Natural killer cell (primary cell): ENCODE results near the gene ZC3H18. TPM values are rescaled to one million over a fixed set of nuclear protein-coding genes. Genes with fewer than 3 reads are reported as not detected.
A peak's percentile ranks its signal among the peaks of the same experiment; 100 is the strongest.

Experiments used
- ATAC-seq, 3 donors: fragments of 150-1000 bp in 2 of 3; fragments of 200-7000 bp in 1 of 3; cut with Tn5 transposase; 1 replicate in 1 of 3; 2 replicates in 2 of 3; pipeline ENCODE4 v1.10.0; 2021; ENCODE audit warnings: mild to moderate bottlenecking in 2 of 3, moderate library complexity in 2 of 3
- DNase-seq, 2 donors: peaks; one replicate each; pipeline versions ENCODE4 v3.0.0 to v3.0.0-alpha.2; 2013 to 2021; ENCODE audit warnings: mixed read lengths in 1 of 2
- H3K27ac ChIP-seq: one replicate; pipeline ENCODE4 v1.5.1; 2013; ENCODE audit warnings: mild to moderate bottlenecking, low read length
- H3K27me3 ChIP-seq: one replicate; pipeline ENCODE4 v1.6.1; 2013; ENCODE audit warnings: low read length; ENCODE audit not compliant: control insufficient read depth, insufficient read depth
- H3K36me3 ChIP-seq: one replicate; pipeline ENCODE4 v1.6.1; 2013; ENCODE audit warnings: low read length; ENCODE audit not compliant: control insufficient read depth, insufficient read depth
- H3K4me1 ChIP-seq: one replicate; pipeline ENCODE4 v1.6.1; 2013; ENCODE audit warnings: low read length; ENCODE audit not compliant: control insufficient read depth, insufficient read depth
- H3K4me3 ChIP-seq: one replicate; pipeline ENCODE4 v1.5.1; 2013; ENCODE audit warnings: low read length
- H3K9me3 ChIP-seq: one replicate; pipeline ENCODE4 v1.6.1; 2013; ENCODE audit warnings: low read length; ENCODE audit not compliant: control insufficient read depth, insufficient read depth
- H3K27ac Mint-ChIP-seq, 2 donors: one replicate each; pipeline ENCODE4 v1.8.0; 2022; ENCODE audit warnings: mild to moderate bottlenecking in 2 of 2, mixed read lengths in 2 of 2, moderate library complexity in 1 of 2
- H3K27me3 Mint-ChIP-seq, 2 donors: one replicate each; pipeline ENCODE4 v1.8.0; 2022; ENCODE audit warnings: low read depth in 2 of 2, mixed read lengths in 2 of 2
- H3K36me3 Mint-ChIP-seq: one replicate; pipeline ENCODE4 v1.8.0; 2022; ENCODE audit warnings: mixed read lengths
- H3K4me1 Mint-ChIP-seq, 2 donors: one replicate each; pipeline ENCODE4 v1.8.0; 2022; ENCODE audit warnings: mixed read lengths in 2 of 2
- H3K4me3 Mint-ChIP-seq: one replicate; pipeline ENCODE4 v1.8.0; 2022; ENCODE audit warnings: mild to moderate bottlenecking, moderate library complexity, mixed read lengths
- H3K9me3 Mint-ChIP-seq, 2 donors: one replicate each; pipeline ENCODE4 v1.8.0; 2022; ENCODE audit warnings: mixed read lengths in 2 of 2
- WGBS: methylation state at CpG from one replicate; pipeline ENCODE4 v1.1.7; 2013; ENCODE audit warnings: missing lambda C conversion rate; ENCODE audit not compliant: insufficient coverage; 5-methylcytosine and 5-hydroxymethylcytosine counted together
- intact Hi-C: fragments of 100-400 bp; cut with micrococcal nuclease; formaldehyde crosslinking; loops from one replicate; pipeline ENCODE4 v1.14.2; 2022
- total RNA-seq, 4 donors: library from RNA; stranded (reverse); fragments of 120-200 nt in 1 of 4; gene quantifications; one replicate each; pipeline versions ENCODE4 v1.2.3 to v1.2.4, GENCODE V29; 2013 to 2022
- TF ChIP-seq, protein P1 (sequence below): fragments of 200-600 bp; IDR thresholded peaks from one replicate; pipeline ENCODE4 v1.8.0; 2022; ENCODE audit warnings: antibody characterized with exemption

The ZC3H18 gene
- total RNA-seq, 3 donors from 2014 or later (not counting 1 experiment from before 2014, with no cell fraction given) = 125 to 130 (median 126) TPM

DNA sequence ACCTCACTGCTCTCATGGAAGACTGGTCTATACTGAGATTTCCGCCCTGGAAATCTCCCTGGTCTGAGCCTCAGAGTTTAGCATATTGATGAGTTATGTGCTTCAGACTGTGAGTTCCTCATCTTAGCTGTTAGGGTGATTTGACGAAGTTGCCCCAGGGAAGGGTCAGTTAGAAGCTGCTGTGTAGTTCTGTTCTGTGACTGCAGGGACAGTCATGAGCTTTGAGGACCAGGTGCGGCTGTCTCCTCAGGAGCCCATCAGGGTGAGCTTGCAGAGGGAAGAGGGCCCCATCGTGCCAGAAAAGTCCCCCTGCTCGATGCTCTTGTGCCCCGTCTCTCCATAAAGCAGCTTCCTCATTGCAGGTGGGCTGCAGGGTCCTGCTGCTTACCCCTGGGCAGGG lies 39.9 kb downstream of the ZC3H18 start:
- Histone ChIP-seq H3K4me3 (no peak overlapping the region), H3K27me3 (no peaks in the 10 kb centered on the region), H3K27ac (no peak overlapping the region), H3K36me3 (peaks cover 42% of the 10 kb centered on the region), H3K9me3 (no peaks in the 10 kb centered on the region), H3K4me1 (no peaks in the 10 kb centered on the region)
- TF ChIP-seq, protein P1, sequence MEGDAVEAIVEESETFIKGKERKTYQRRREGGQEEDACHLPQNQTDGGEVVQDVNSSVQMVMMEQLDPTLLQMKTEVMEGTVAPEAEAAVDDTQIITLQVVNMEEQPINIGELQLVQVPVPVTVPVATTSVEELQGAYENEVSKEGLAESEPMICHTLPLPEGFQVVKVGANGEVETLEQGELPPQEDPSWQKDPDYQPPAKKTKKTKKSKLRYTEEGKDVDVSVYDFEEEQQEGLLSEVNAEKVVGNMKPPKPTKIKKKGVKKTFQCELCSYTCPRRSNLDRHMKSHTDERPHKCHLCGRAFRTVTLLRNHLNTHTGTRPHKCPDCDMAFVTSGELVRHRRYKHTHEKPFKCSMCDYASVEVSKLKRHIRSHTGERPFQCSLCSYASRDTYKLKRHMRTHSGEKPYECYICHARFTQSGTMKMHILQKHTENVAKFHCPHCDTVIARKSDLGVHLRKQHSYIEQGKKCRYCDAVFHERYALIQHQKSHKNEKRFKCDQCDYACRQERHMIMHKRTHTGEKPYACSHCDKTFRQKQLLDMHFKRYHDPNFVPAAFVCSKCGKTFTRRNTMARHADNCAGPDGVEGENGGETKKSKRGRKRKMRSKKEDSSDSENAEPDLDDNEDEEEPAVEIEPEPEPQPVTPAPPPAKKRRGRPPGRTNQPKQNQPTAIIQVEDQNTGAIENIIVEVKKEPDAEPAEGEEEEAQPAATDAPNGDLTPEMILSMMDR = no peak
- DNase-seq = no peak
- no peak overlapping the region for H3K27ac Mint-ChIP-seq
- intact Hi-C loops = no loop called here
- H3K4me3 Mint-ChIP-seq = no peak overlapping the region
- ATAC-seq = no peak
- H3K4me1 Mint-ChIP-seq = peaks cover 0 to 19% of the 10 kb centered on the region in 2 donors
- peaks cover 12% of the 10 kb centered on the region for H3K36me3 Mint-ChIP-seq
- no peaks in the 10 kb centered on the region for H3K9me3 Mint-ChIP-seq
- no peaks in the 10 kb centered on the region for H3K27me3 Mint-ChIP-seq
- 97% methylated on average over 6 of the region's 6 CpGs for WGBS

DNA sequence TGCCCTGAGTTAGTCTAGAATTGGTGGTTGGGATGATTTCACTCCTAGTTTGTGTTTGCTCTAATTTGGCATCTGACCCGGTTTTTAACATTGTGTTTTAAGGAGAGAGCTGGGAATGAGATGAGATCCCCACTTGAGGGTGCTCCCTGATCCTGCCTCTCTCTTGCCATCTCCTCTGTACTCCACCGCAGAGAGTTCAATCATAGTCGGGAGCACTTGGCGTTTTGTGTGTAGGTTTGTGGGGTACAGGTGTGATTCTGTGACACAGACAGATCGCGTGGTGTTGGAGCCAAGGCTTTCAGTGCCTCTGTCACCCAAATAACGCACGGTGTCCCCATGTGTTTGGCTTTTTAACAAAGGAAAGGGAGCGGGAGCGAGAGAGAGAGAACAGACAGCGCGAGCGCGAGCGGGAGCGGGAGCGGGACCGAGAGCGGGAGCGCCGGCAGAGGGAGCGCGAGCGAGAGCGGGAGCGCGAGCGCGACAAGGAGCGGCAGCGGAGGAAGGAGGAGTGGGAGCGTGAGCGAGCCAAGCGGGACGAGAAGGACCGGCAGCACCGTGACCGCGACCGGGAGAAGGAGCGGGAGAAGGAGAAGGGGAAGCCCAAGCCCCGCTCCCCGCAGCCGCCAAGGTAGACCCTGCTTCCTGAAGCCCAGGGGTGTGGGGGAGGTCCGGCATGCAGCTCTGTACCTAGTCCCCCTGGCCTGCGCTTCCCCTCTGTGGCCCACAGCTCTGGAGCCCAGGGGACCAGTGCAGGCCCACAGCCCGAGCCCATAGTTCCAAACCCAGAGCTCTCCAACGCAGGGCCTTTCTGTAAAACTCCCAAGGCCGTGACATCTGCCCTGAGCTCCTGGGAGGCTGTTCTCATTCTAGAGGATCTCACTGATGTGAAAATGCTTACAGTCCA lies 41.0 kb downstream of the ZC3H18 start:
- Histone ChIP-seq H3K9me3 (no peaks in the 10 kb centered on the region), H3K27me3 (no peaks in the 10 kb centered on the region), H3K4me1 (no peaks in the 10 kb centered on the region), H3K4me3 (no peak overlapping the region), H3K27ac (no peak overlapping the region), H3K36me3 (peaks cover 42% of the 10 kb centered on the region)
- peak overlapping the region in 1 of 2 donors; percentile 24 for H3K27ac Mint-ChIP-seq
- peaks cover 12% of the 10 kb centered on the region for H3K36me3 Mint-ChIP-seq
- no peak for ATAC-seq
- no peak for DNase-seq
- WGBS = 97% methylated on average over 49 of the region's 49 CpGs
- H3K4me3 Mint-ChIP-seq = no peak overlapping the region
- intact Hi-C loops = no loop called here
- peaks cover 4 to 23% of the 10 kb centered on the region in 2 donors for H3K4me1 Mint-ChIP-seq
- H3K27me3 Mint-ChIP-seq = no peaks in the 10 kb centered on the region
- no peaks in the 10 kb centered on the region for H3K9me3 Mint-ChIP-seq
- TF ChIP-seq, protein P1 = no peak

DNA sequence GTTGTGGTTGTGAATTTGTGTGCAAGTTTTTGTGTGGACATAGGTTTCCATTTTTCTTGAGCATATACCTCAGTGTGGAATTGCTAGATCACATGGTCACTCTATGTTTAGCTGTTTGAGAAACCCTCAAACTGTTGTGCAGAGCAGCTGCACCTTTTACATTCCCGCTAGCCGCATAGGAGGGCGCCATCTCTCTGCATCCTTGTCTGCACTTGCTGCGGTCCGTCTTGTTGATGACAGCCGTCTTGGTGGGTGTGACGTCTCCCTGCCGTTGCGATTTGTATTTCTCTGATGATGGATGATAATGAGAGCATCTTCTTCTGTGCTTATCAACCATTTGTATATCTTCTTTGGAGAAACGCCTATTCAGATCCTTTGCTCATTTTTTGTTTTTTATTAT lies 43.1 kb downstream of the ZC3H18 start:
- no peak overlapping the region for H3K4me3 ChIP-seq
- no peaks in the 10 kb centered on the region for H3K27me3 ChIP-seq
- Mint-ChIP-seq H3K4me1 (peaks cover 7 to 26% of the 10 kb centered on the region in 2 donors), H3K36me3 (no peaks in the 10 kb centered on the region), H3K4me3 (no peak overlapping the region), H3K9me3 (no peaks in the 10 kb centered on the region), H3K27ac (peak overlapping the region; percentile 18 to 33), H3K27me3 (no peaks in the 10 kb centered on the region)
- H3K4me1 ChIP-seq = peaks cover 1% of the 10 kb centered on the region
- H3K27ac ChIP-seq = no peak overlapping the region
- ATAC-seq (no peak), DNase-seq (no peak)
- intact Hi-C loops = no loop called here
- TF ChIP-seq, protein P1 = no peak
- peaks cover 42% of the 10 kb centered on the region for H3K36me3 ChIP-seq
- H3K9me3 ChIP-seq = no peaks in the 10 kb centered on the region
- WGBS = 93% methylated on average over 9 of the region's 10 CpGs
